Measurements from ENCODE around the gene RAMP1.
"Not testable (repeated sequence)": the region's sequence is repeated elsewhere in the genome, so short reads cannot be mapped to it uniquely, and the experiment has no call there.

RAMP1 gene

GRCh38 chr2:237921967-237922492 lies 62.6 kb downstream of the RAMP1 start:
- FAIRE-seq, result no peak

GRCh38 chr2:237922641-237923361 lies 63.4 kb downstream of the RAMP1 start:
- no peak for FAIRE-seq

- FAIRE-seq, result no peak
These were observed 64.2 kb downstream of the RAMP1 start for GRCh38 chr2:237923481-237924163.

- FAIRE-seq, result no peak
These were observed 64.7 kb downstream of the RAMP1 start for GRCh38 chr2:237924164-237924534.

- no peak for FAIRE-seq
These were observed 67.7 kb downstream of the RAMP1 start for GRCh38 chr2:237927135-237927534.

GRCh38 chr2:237927986-237928385 lies 68.6 kb downstream of the RAMP1 start:
- no peak for FAIRE-seq

GRCh38 chr2:237929979-237930378 lies 70.6 kb downstream of the RAMP1 start:
- no peak for FAIRE-seq

- no peak for FAIRE-seq
These were observed 71.8 kb downstream of the RAMP1 start for GRCh38 chr2:237931205-237931721.

GRCh38 chr2:237932731-237933131 lies 73.3 kb downstream of the RAMP1 start:
- no peak for FAIRE-seq

GRCh38 chr2:237934186-237934585 lies 74.8 kb downstream of the RAMP1 start:
- no peak for FAIRE-seq

GRCh38 chr2:237935740-237936452 lies 76.5 kb downstream of the RAMP1 start:
- FAIRE-seq, result no peak

- FAIRE-seq, result no peak
These were observed 79.8 kb downstream of the RAMP1 start for GRCh38 chr2:237939251-237939650.

GRCh38 chr2:237940828-237941227 lies 81.4 kb downstream of the RAMP1 start:
- FAIRE-seq, result no peak

GRCh38 chr2:237941239-237941638 lies 81.8 kb downstream of the RAMP1 start:
- no peak for FAIRE-seq

GRCh38 chr2:237942513-237942899 lies 83.1 kb downstream of the RAMP1 start:
- FAIRE-seq, result no peak

GRCh38 chr2:237943395-237944094 lies 84.1 kb downstream of the RAMP1 start:
- FAIRE-seq, result no peak

- FAIRE-seq, result no peak
These were observed 84.9 kb downstream of the RAMP1 start for GRCh38 chr2:237944302-237944701.

GRCh38 chr2:237946423-237946822 lies 87.0 kb downstream of the RAMP1 start:
- FAIRE-seq, result no peak

GRCh38 chr2:237951354-237951753 lies 91.9 kb downstream of the RAMP1 start:
- not testable (repeated sequence) for FAIRE-seq

GRCh38 chr2:237951878-237952277 lies 92.5 kb downstream of the RAMP1 start:
- FAIRE-seq, result no peak

- no peak for FAIRE-seq
These were observed 93.4 kb downstream of the RAMP1 start for GRCh38 chr2:237952851-237953250.

GRCh38 chr2:237955640-237956401 lies 96.4 kb downstream of the RAMP1 start:
- FAIRE-seq, result no peak
